GM12878 (cell line): ENCODE results near the gene PELI2.

Experiments used
- CBFB ChIP-seq: IDR thresholded peaks from 2 replicates; pipeline ENCODE4 v1.6.1; 2016; ENCODE audit warnings: antibody characterized with exemption, low read depth
- CTCF ChIP-seq, 3 experiments: IDR thresholded peaks in 2 of 3; conservative IDR thresholded peaks in 1 of 3; 2 replicates each; pipeline ENCODE4 v1.5.1; 2011; ENCODE audit warnings: low read depth in 3 of 3, low read length in 3 of 3, mild to moderate bottlenecking in 3 of 3, control low read depth in 2 of 3, moderate library complexity in 2 of 3, inconsistent platforms in 1 of 3, mixed read lengths in 1 of 3; ENCODE audit not compliant: control insufficient read depth in 2 of 3, insufficient read depth in 1 of 3; ENCODE audit errors: extremely low read depth in 1 of 3
- EZH2 ChIP-seq: IDR thresholded peaks from 2 replicates; pipeline ENCODE4 v1.6.1; 2012; ENCODE audit warnings: low read depth, mild to moderate bottlenecking, control low read depth, inconsistent platforms, low read length, borderline replicate concordance; ENCODE audit not compliant: control insufficient read depth
- MAX ChIP-seq: IDR thresholded peaks from 2 replicates; pipeline ENCODE4 v1.6.1; 2012; ENCODE audit warnings: low read depth, low read length, improper control_type of control experiment
- POLR2A ChIP-seq: IDR thresholded peaks from 2 replicates; pipeline ENCODE4 v1.6.1; 2011; ENCODE audit warnings: low read depth, mild to moderate bottlenecking, low read length
- POLR2AphosphoS5 ChIP-seq: IDR thresholded peaks from 2 replicates; pipeline ENCODE4 v1.6.1; 2011; ENCODE audit warnings: mild to moderate bottlenecking, low read length, inconsistent platforms
- TAF1 ChIP-seq: IDR thresholded peaks from 2 replicates; pipeline ENCODE4 v1.6.1; 2011; ENCODE audit warnings: mild to moderate bottlenecking, low read depth, low read length, borderline replicate concordance
- USF1 ChIP-seq: IDR thresholded peaks from 2 replicates; pipeline ENCODE4 v1.6.1; 2011; ENCODE audit warnings: borderline replicate concordance, low read depth, mild to moderate bottlenecking, moderate library complexity, mixed read lengths, low read length; ENCODE audit not compliant: insufficient read depth; ENCODE audit errors: extremely low read length
- ZBTB33 ChIP-seq: fragments of 450-650 bp; IDR thresholded peaks from 2 replicates; pipeline ENCODE4 v1.6.1; 2017; ENCODE audit warnings: mild to moderate bottlenecking
- ZNF207 ChIP-seq: fragments of 450-650 bp; IDR thresholded peaks from 2 replicates; pipeline ENCODE4 v1.6.1; 2014; ENCODE audit warnings: antibody characterized with exemption, mild to moderate bottlenecking, borderline replicate concordance
- ZNF217 ChIP-seq: fragments of 450-650 bp; IDR thresholded peaks from 2 replicates; pipeline ENCODE4 v1.6.1; 2017; ENCODE audit warnings: antibody characterized with exemption, mild to moderate bottlenecking

- TF ChIP-seq POLR2A (no peak), POLR2AphosphoS5 (no peak), EZH2 (no peak), ZNF207 (no peak), ZBTB33 (no peak), MAX (no peak), CTCF (IDR thresholded peaks at IDR 0.05 in 2 of 3, conservative IDR thresholded peaks at IDR 0.05 in 1 of 3; ENCODE audit: control insufficient read depth in 2 of 3, extremely low read depth in 1 of 3, insufficient read depth in 1 of 3, low read depth in 3 of 3, low read length in 3 of 3) (no peak), USF1 (no peak), TAF1 (no peak), ZNF217 (no peak), CBFB (no peak)
These were observed 31.8 kb downstream of the PELI2 start for GRCh38 chr14:56149995-56150394.
